A549 treated with RU486 at 1 μM for 4 hours (cell line): Measurements from ENCODE around the gene VHLL. TPM values are rescaled to one million over a fixed set of nuclear protein-coding genes. Genes with fewer than 3 reads are reported as not detected.

Experiments
- total RNA-seq: library from RNA; stranded (reverse); fragments of 200-300 nt; extraction: Qiagen RNA extraction; gene quantifications from 5 replicates; pipeline ENCODE4 v1.2.3, GENCODE V29; 2022; ENCODE audit warnings: low read depth

VHLL gene
- total RNA-seq = not detected in 5 replicates

DNA sequence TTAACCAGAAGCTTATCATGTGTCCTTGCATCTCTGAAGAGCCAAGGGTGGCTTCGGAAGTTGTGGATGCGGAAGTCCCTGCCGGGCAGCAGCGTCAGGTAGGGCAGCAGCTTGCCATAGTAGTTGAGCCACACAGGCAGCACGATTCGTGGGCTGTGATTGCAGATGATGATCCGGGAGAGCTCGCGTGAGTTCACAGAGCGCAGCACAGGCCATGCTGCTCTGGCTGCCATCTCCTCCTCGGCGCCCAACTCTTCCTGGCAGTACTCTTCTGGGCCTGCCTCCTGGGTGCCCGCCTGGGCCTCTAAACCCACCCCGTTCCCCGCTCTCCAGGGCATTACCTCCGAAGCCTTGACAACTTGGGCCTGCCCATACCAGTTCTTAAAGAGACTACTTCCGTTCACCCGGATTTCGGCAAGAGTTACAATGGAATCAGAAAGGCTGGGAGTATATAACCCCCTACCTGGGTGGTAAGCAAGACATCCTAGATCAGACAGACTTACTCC is at the start of gene VHLL:
TSS of gene VHLL (minus strand) at position 456 of the 506 bp plus-strand sequence. CDS start at position 338, 118 bp downstream.

GRCh38 chr1:156338180-156338976 is 39.3 kb upstream of the VHLL start, which contains the start of the genes CCT3 and TSACC:
Gene CCT3 (minus strand): TSS chr1:156338292. CDS start chr1:156338184, 108 bp downstream.
Gene TSACC (plus strand): TSS chr1:156338526. CDS start chr1:156339758, 1,232 bp downstream.

DNA sequence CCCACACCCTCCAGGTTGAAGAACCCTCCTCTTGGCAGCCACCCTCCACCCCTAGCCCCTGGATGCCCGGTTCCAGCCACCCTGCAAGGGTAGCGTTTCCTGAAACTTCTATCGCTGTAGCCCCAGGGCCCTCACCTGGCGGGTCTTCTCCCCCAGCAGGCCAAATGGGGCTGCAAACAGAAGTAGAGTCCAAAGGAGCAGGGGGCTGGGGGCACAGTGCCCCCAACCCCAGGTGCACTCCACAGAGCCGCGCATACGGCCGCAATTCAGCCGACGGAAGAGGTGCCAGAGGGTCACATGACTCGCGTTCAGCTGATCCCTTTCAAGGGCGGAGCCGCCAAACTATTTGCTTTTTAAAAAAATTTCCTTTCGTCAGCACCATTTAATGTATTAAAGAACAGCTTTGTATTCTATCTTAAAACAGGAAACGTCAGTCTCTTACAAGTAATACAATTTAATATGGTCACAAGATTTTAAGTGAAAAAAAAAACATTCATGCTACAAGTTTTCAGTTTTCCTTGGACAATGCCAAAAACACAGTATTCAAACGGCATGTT is 3.6 kb downstream of the VHLL start, which contains the start of gene GLMP:
TSS of gene GLMP (minus strand) at position 289 of the 557 bp plus-strand sequence. CDS start at position 255, 34 bp downstream.

DNA sequence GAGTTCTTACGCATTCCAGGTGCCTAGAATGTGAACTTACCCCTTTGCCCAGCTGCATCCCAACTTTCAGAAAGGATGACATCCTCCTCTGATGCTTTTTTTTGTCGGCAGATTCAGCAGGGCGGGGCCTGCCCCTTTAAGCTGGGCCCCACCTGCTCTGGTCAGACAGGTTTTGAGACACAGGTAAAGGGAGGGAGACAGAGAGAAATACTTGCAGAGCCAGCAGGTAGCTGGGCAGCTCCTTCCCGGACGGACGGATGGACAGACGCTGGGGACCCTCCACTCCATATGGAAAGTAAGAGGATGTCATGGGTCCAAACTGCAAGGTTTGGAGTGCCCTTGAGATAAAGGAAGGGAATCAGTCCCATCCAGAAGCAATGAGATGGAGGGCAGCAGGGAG is 15.0 kb downstream of the VHLL start, which contains the start of gene TMEM79:
TSS of gene TMEM79 (plus strand) at position 214 of the 400 bp plus-strand sequence. CDS start 902 bp downstream, outside the sequence.

GRCh38 chr1:156282479-156283222 is 16.5 kb downstream of the VHLL start, which contains the start of gene SMG5:
Gene SMG5 (minus strand): TSS chr1:156282825. CDS start chr1:156282680, 145 bp downstream.

Other genes with a start within 250 kb of the VHLL start
- 34.5 to 44.2 TPM (median 40.3 TPM) in 5 replicates for gene UBQLN4, start 245.5 kb downstream of the VHLL start, total RNA-seq
- 155 to 174 TPM (median 157 TPM) in 5 replicates for gene LAMTOR2, start 244.5 kb downstream of the VHLL start, total RNA-seq
- 0.24 TPM in 1 of 5 replicates, not detected in the others for gene RAB25, start 238.1 kb downstream of the VHLL start, total RNA-seq
- gene MEX3A, start 216.8 kb downstream of the VHLL start, total RNA-seq = 1.2 to 3.2 TPM (median 2.3 TPM) in 5 replicates
- 580 to 740 TPM (median 720 TPM) in 5 replicates for gene LMNA, start 184.6 kb downstream of the VHLL start, total RNA-seq
- 0.17 to 0.53 TPM (median 0.44 TPM) in 5 replicates for gene SEMA4A, start 145.7 kb downstream of the VHLL start, total RNA-seq
- 25.2 to 30.7 TPM (median 26.8 TPM) in 5 replicates for gene SLC25A44, start 105.2 kb downstream of the VHLL start, total RNA-seq
- gene PMF1, start 86.3 kb downstream of the VHLL start, total RNA-seq = 58.3 to 67.8 TPM (median 60.6 TPM) in 5 replicates
- 0.66 TPM in 1 of 5 replicates, not detected in the others for gene BGLAP, start 57.1 kb downstream of the VHLL start, total RNA-seq
- 2.2 to 5.0 TPM (median 3.6 TPM) in 5 replicates for gene PAQR6, start 51.3 kb downstream of the VHLL start, total RNA-seq
- gene SMG5, start 16.5 kb downstream of the VHLL start, total RNA-seq = 39.9 to 48.9 TPM (median 46.9 TPM) in 5 replicates
- gene TMEM79, start 15.0 kb downstream of the VHLL start, total RNA-seq = 5.3 to 8.9 TPM (median 7.7 TPM) in 5 replicates
- gene GLMP, start 3.6 kb downstream of the VHLL start, total RNA-seq = 33.5 to 50.4 TPM (median 43.5 TPM) in 5 replicates
- 379 to 433 TPM (median 412 TPM) in 5 replicates for gene CCT3, start 39.0 kb upstream of the VHLL start, total RNA-seq
- 1.2 to 3.0 TPM (median 1.6 TPM) in 5 replicates for gene TSACC, start 39.2 kb upstream of the VHLL start, total RNA-seq
- not detected in 5 replicates for gene RHBG, start 69.9 kb upstream of the VHLL start, total RNA-seq
- 22.6 to 36.0 TPM (median 31.5 TPM) in 5 replicates for gene MEF2D, start 201.5 kb upstream of the VHLL start, total RNA-seq